CD14-positive monocyte (primary cell): ENCODE results near the gene PSMD12. TPM values are rescaled to one million over a fixed set of nuclear protein-coding genes. Genes with fewer than 3 reads are reported as not detected.
A peak's percentile ranks its signal among the peaks of the same experiment; 100 is the strongest.

Experiments
- DNase-seq, 3 donors: peaks; one replicate each; pipeline ENCODE4 v3.0.0-alpha.2; 2011 to 2022
- H2AFZ ChIP-seq: 2 replicates; pipeline ENCODE4 v1.6.0; 2012; ENCODE audit warnings: mild to moderate bottlenecking, low read depth, low read length, inconsistent platforms; ENCODE audit not compliant: insufficient read depth, poor library complexity, severe bottlenecking
- H3K27ac ChIP-seq, 2 donors: 1 replicate in 1 of 2; 2 replicates in 1 of 2; pipeline ENCODE4 v1.5.1; 2012 to 2013; ENCODE audit warnings: low read length in 2 of 2, control low read depth in 1 of 2, inconsistent platforms in 1 of 2, low read depth in 1 of 2, mild to moderate bottlenecking in 1 of 2
- H3K27me3 ChIP-seq, 2 donors: one replicate each; pipeline versions ENCODE4 v1.6.0 to v1.6.1; 2011 to 2013; ENCODE audit warnings: low read length in 2 of 2; ENCODE audit not compliant: control insufficient read depth in 2 of 2, insufficient read depth in 2 of 2
- H3K36me3 ChIP-seq, 2 donors: replicated peaks in 1 of 2; 1 replicate in 1 of 2; 2 replicates in 1 of 2; pipeline versions ENCODE4 v1.5.1 to v1.6.1; 2012 to 2013; ENCODE audit warnings: low read length in 2 of 2, control low read depth in 1 of 2, inconsistent platforms in 1 of 2, mild to moderate bottlenecking in 1 of 2; ENCODE audit not compliant: insufficient read depth in 2 of 2, control insufficient read depth in 1 of 2
- H3K4me1 ChIP-seq, 2 donors: 1 replicate in 1 of 2; 2 replicates in 1 of 2; pipeline versions ENCODE4 v1.5.1 to v1.6.1; 2012 to 2013; ENCODE audit warnings: low read length in 2 of 2, control low read depth in 1 of 2, inconsistent platforms in 1 of 2, mild to moderate bottlenecking in 1 of 2, moderate library complexity in 1 of 2; ENCODE audit not compliant: insufficient read depth in 2 of 2, control insufficient read depth in 1 of 2
- H3K4me2 ChIP-seq: replicated peaks from 2 replicates; pipeline ENCODE3; 2012; ENCODE audit warnings: low read length, moderate library complexity, mild to moderate bottlenecking; ENCODE audit not compliant: poor library complexity, severe bottlenecking; ENCODE audit errors: extremely low read depth
- H3K4me3 ChIP-seq, 3 experiments: fragments of 200-600 bp in 1 of 3; sonication (generic) in 1 of 3; replicated peaks in 1 of 3; 1 replicate in 2 of 3; 2 replicates in 1 of 3; pipeline ENCODE4 v1.5.1; 2011 to 2013; ENCODE audit warnings: low read length in 3 of 3, mild to moderate bottlenecking in 3 of 3, control low read depth in 2 of 3, low read depth in 2 of 3, inconsistent platforms in 1 of 3, moderate library complexity in 1 of 3
- H3K79me2 ChIP-seq: 2 replicates; pipeline ENCODE4 v1.6.0; 2012; ENCODE audit warnings: mild to moderate bottlenecking, control low read depth, inconsistent platforms, low read length, moderate library complexity; ENCODE audit not compliant: insufficient read depth
- H3K9ac ChIP-seq: 2 replicates; pipeline ENCODE4 v1.6.0; 2017; ENCODE audit warnings: low read length, mild to moderate bottlenecking; ENCODE audit not compliant: insufficient read depth, poor library complexity, severe bottlenecking
- H3K9me3 ChIP-seq, 2 donors: replicated peaks in 1 of 2; 1 replicate in 1 of 2; 2 replicates in 1 of 2; pipeline versions ENCODE4 v1.5.1 to v1.6.1; 2012 to 2013; ENCODE audit warnings: low read length in 2 of 2, control low read depth in 1 of 2; ENCODE audit not compliant: control insufficient read depth in 1 of 2, insufficient read depth in 1 of 2
- H4K20me1 ChIP-seq: 2 replicates; pipeline ENCODE4 v1.6.0; 2012; ENCODE audit warnings: mild to moderate bottlenecking, low read length, control low read depth, moderate library complexity; ENCODE audit not compliant: insufficient read depth
- H3K27ac Mint-ChIP-seq, 7 donors: one replicate each; pipeline ENCODE4 v1.8.0; 2020; ENCODE audit warnings: mild to moderate bottlenecking in 7 of 7, mixed read lengths in 7 of 7, moderate library complexity in 6 of 7, inconsistent platforms in 2 of 7
- H3K27me3 Mint-ChIP-seq, 3 donors: one replicate each; pipeline ENCODE4 v1.8.0; 2021 to 2022; ENCODE audit warnings: low read depth in 3 of 3, mild to moderate bottlenecking in 3 of 3, mixed read lengths in 3 of 3, moderate library complexity in 3 of 3, inconsistent platforms in 1 of 3
- H3K36me3 Mint-ChIP-seq, 2 donors: one replicate each; pipeline ENCODE4 v1.8.0; 2020; ENCODE audit warnings: mixed read lengths in 2 of 2, inconsistent platforms in 1 of 2, mild to moderate bottlenecking in 1 of 2
- H3K4me1 Mint-ChIP-seq: one replicate; pipeline ENCODE4 v1.8.0; 2020; ENCODE audit warnings: mild to moderate bottlenecking, mixed read lengths
- H3K4me3 Mint-ChIP-seq, 2 donors: one replicate each; pipeline ENCODE4 v1.8.0; 2020; ENCODE audit warnings: mild to moderate bottlenecking in 2 of 2, mixed read lengths in 2 of 2, moderate library complexity in 1 of 2
- H3K9me3 Mint-ChIP-seq, 7 donors: one replicate each; pipeline ENCODE4 v1.8.0; 2020 to 2022; ENCODE audit warnings: mixed read lengths in 7 of 7, mild to moderate bottlenecking in 6 of 7, moderate library complexity in 6 of 7, inconsistent platforms in 2 of 7
- CTCF ChIP-seq: fragments of 200-600 bp; IDR thresholded peaks from one replicate; pipeline ENCODE4 v1.8.0; 2022; ENCODE audit warnings: antibody characterized with exemption, mild to moderate bottlenecking
- WGBS: methylation state at CpG from one replicate; pipeline ENCODE4 v1.1.5; 2013; ENCODE audit warnings: missing lambda C conversion rate; ENCODE audit not compliant: insufficient coverage; 5-methylcytosine and 5-hydroxymethylcytosine counted together
- intact Hi-C, 2 donors: fragments of 100-400 bp; cut with micrococcal nuclease; formaldehyde crosslinking; loops; one replicate each; pipeline versions ENCODE4 v1.15.0 to v1.15.1; 2023
- polyA plus RNA-seq, 3 donors: library from polyadenylated mRNA; depleted of rRNA in 1 of 3; unstranded in 2 of 3; stranded (reverse) in 1 of 3; fragments of 300-500 nt in 2 of 3; fragments of >200 nt in 1 of 3; fragmentation: Illumina TruSeq in 2 of 3; gene quantifications; 1 replicate in 2 of 3; 2 replicates in 1 of 3; pipeline ENCODE4 v1.2.3, GENCODE V29; 2012 to 2021

Gene PSMD12
- polyA plus RNA-seq, 3 donors: 16.2 to 30.7 (median 17.8) TPM

GRCh38 chr17:67293251-67294203 is 72.8 kb downstream of the PSMD12 start:
- Mint-ChIP-seq H3K27me3 (peaks cover 0 to 3% (median 2%) of the 10 kb centered on the region in 3 donors), H3K9me3 (peaks cover 0 to 5% (median 3%) of the 10 kb centered on the region in 7 donors), H3K27ac (peak overlapping the region in 5 of 7 donors; percentile 28 to 91 (median 85)), H3K36me3 (no peaks in the 10 kb centered on the region), H3K4me3 (peak overlapping the region; percentile 85 to 90), H3K4me1 (peaks cover 23% of the 10 kb centered on the region)
- H3K4me2 ChIP-seq: peak overlapping the region; percentile 81
- peak overlapping the region; percentile 91 for H2AFZ ChIP-seq
- H3K9me3 ChIP-seq: no peaks in the 10 kb centered on the region
- TF ChIP-seq CTCF: peak; percentile 93
- intact Hi-C loops: loop anchor here in 1 of 2 donors (1.0 kb wide), 1 partner anchor 72 kb away; no protein-coding TSS in a partner anchor
- no peaks in the 10 kb centered on the region for H4K20me1 ChIP-seq
- peak overlapping the region; percentile 43 for H3K9ac ChIP-seq
- peaks cover 17 to 22% of the 10 kb centered on the region in 2 donors for H3K4me1 ChIP-seq
- no peaks in the 10 kb centered on the region for H3K79me2 ChIP-seq
- peak overlapping the region; percentile 26 to 77 (median 41) for H3K4me3 ChIP-seq
- H3K27me3 ChIP-seq: no peaks in the 10 kb centered on the region
- no peaks in the 10 kb centered on the region for H3K36me3 ChIP-seq
- peak overlapping the region in 1 of 2 donors; percentile 67 for H3K27ac ChIP-seq
- 29% methylated on average over 24 of the region's 32 CpGs for WGBS
- peak; percentile 61 to 75 (median 72) for DNase-seq

GRCh38 chr17:67290711-67291291 is 75.6 kb downstream of the PSMD12 start:
- H2AFZ ChIP-seq: no peak overlapping the region

More at GRCh38 chr17:67290711-67291291, 75.6 kb downstream of the PSMD12 start:
- no peaks in the 10 kb centered on the region for H3K79me2 ChIP-seq
- H3K4me3 ChIP-seq: no peak overlapping the region
- 97% methylated on average over 11 of the region's 11 CpGs for WGBS
- H3K27ac Mint-ChIP-seq: no peak overlapping the region
- peaks cover 0 to 5% (median 3%) of the 10 kb centered on the region in 7 donors for H3K9me3 Mint-ChIP-seq
- intact Hi-C loops: no loop called here
- peaks cover 23% of the 10 kb centered on the region for H3K4me1 Mint-ChIP-seq
- H3K27ac ChIP-seq: no peak overlapping the region
- H3K4me2 ChIP-seq: no peak overlapping the region
- H3K27me3 Mint-ChIP-seq: peaks cover 2 to 3% (median 2%) of the 10 kb centered on the region in 3 donors
- H3K9me3 ChIP-seq: no peaks in the 10 kb centered on the region
- no peaks in the 10 kb centered on the region for H3K27me3 ChIP-seq
- DNase-seq: no peak
- TF ChIP-seq CTCF: no peak
- H3K9ac ChIP-seq: no peak overlapping the region
- peaks cover 17 to 22% of the 10 kb centered on the region in 2 donors for H3K4me1 ChIP-seq
- H3K36me3 ChIP-seq: no peaks in the 10 kb centered on the region
- no peaks in the 10 kb centered on the region for H4K20me1 ChIP-seq
- no peak overlapping the region for H3K4me3 Mint-ChIP-seq
- H3K36me3 Mint-ChIP-seq: no peaks in the 10 kb centered on the region
